OCI-LY3 (cell line): ENCODE data around the gene MIPOL1.

Experiments used
- CTCF ChIP-seq: fragments of 200-600, 300-600 bp; sonication (generic); IDR thresholded peaks from 2 replicates; pipeline ENCODE4 v1.5.1; 2014; ENCODE audit warnings: antibody characterized with exemption, low read length, low read depth
- EZH2phosphoT487 ChIP-seq: fragments of 200-600 bp; shearing (Covaris generic); IDR thresholded peaks from 2 replicates; pipeline ENCODE4 v1.6.1; 2018; ENCODE audit warnings: antibody characterized with exemption, mixed run types, low read depth

GRCh38 chr14:37406095-37406494 is 208.4 kb downstream of the MIPOL1 start:
- TF ChIP-seq CTCF = no peak
- no peak for TF ChIP-seq EZH2phosphoT487
